22Rv1 (cell line): ENCODE results near the gene MTOR.

ENCODE experiments used
- H3K27ac ChIP-seq: fragments of 450-650 bp; 2 replicates; pipeline ENCODE4 v1.5.1; 2017
- ZFX ChIP-seq: fragments of 450-650 bp; IDR thresholded peaks from 2 replicates; pipeline ENCODE4 v1.6.1; 2017; ENCODE audit warnings: antibody characterized with exemption, borderline replicate concordance
- TF ChIP-seq, protein P1 (sequence below): fragments of 450-650 bp; IDR thresholded peaks from 2 replicates; pipeline ENCODE4 v1.5.1; 2017; ENCODE audit warnings: mild to moderate bottlenecking

MTOR gene

DNA sequence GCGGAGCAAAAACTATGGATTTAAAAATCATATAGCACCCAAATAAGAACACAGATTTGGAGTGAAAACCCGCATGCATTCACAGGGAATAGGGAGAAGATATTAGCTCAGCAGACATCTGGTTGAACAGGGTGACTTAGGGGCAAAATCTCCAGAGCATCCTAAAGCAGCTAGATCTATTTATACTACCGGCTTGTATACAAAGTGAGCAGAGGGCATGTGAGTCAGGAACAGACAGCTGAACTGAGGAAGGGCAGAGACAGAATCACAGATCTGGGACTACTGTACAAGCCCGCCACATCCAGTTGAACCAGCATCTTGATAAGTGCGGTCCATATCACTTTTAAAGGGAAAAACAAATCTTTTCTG lies 127.5 kb downstream of the MTOR start:
- TF ChIP-seq ZFX: no peak
- TF ChIP-seq, protein P1, sequence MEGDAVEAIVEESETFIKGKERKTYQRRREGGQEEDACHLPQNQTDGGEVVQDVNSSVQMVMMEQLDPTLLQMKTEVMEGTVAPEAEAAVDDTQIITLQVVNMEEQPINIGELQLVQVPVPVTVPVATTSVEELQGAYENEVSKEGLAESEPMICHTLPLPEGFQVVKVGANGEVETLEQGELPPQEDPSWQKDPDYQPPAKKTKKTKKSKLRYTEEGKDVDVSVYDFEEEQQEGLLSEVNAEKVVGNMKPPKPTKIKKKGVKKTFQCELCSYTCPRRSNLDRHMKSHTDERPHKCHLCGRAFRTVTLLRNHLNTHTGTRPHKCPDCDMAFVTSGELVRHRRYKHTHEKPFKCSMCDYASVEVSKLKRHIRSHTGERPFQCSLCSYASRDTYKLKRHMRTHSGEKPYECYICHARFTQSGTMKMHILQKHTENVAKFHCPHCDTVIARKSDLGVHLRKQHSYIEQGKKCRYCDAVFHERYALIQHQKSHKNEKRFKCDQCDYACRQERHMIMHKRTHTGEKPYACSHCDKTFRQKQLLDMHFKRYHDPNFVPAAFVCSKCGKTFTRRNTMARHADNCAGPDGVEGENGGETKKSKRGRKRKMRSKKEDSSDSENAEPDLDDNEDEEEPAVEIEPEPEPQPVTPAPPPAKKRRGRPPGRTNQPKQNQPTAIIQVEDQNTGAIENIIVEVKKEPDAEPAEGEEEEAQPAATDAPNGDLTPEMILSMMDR: no peak
- H3K27ac ChIP-seq: no peak overlapping the region

DNA sequence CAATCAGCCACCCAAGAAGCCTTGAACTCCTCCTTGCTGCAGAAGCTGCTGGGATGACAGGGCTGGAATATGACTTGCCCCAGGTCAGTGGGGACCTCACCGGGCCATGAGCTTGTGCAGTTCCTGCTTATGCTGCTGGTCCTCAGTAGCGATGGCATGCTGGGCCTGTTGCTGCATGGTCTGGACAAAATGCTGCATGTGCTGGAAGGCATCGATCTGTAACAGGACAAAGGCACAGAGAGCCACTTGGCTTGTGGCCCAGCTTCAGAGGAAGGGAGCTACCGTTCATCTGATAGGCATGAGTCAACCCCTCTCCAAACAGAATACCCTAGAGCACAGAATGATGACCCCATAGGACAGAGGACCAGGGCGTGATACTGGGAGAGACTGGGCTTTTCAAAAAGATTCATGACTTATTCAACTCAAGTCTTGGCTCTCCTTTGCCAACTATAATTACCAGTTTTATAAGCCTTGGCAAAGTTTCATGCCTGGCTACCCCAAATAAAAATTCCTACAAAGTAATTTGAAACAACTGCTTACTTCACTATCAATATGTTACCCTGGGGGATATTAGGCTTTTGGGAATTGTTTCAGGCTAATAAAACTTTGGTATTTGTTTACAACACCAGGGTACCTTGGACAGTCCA lies 128.0 kb downstream of the MTOR start:
- no peak overlapping the region for H3K27ac ChIP-seq
- no peak for TF ChIP-seq ZFX
- TF ChIP-seq, protein P1: no peak

DNA sequence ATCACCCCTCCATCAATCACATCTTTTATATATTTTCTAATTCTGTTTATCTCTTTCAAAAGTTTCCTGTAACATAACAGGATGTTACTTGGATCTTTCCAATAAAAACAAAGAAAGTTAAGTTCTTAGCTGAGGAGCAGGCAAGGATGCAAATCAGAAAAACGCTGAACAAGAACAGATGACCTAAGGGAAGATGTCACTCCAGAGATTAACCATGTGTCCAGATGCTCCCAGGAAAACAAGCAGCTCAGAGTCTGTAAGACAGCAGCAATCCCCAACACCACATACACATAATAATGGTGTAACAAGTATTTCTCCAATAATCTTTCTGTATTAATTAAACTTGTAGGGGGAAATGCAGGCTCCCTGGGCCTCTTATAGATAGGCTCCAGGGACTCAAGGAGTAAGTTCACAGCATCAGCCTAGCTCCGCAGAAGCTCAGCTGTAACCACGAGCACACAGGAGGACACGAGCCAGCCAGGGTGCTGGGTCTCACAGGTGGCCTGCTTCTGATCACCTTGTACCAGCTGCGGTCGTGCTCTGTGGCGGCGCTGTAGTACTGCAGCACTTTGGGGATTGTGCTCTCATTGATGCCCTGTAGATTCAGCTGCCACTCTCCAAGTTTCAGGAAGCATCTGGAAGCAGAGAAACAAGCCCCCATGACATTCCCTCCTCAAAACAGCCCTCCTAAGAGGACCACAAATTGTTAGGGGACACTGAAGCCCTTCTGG lies 129.6 kb downstream of the MTOR start:
- no peak overlapping the region for H3K27ac ChIP-seq

DNA sequence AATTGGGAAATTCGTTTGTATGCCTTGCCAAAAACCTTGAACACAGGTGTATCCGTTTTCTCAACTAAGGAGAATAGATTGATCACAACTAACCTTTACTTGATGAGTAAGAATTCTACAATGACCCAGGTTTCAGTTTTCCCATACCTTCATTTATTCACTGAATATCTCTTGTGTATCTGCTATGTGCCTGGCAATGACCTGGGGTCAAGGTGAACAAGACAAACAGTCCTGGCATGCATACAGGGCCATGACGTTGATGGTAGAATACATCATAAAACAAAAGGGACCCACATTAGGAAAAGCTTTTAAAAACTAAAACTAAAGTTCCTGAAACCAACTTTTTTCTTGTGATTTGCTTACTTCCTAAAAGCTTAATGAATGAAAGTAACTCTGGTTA lies 130.5 kb downstream of the MTOR start:
- TF ChIP-seq, protein P1: no peak
- no peak for TF ChIP-seq ZFX
- H3K27ac ChIP-seq: no peak overlapping the region

More for the DNA sequence above, 129.6 kb downstream of the MTOR start:
- TF ChIP-seq, protein P1: no peak
- TF ChIP-seq ZFX: no peak

DNA sequence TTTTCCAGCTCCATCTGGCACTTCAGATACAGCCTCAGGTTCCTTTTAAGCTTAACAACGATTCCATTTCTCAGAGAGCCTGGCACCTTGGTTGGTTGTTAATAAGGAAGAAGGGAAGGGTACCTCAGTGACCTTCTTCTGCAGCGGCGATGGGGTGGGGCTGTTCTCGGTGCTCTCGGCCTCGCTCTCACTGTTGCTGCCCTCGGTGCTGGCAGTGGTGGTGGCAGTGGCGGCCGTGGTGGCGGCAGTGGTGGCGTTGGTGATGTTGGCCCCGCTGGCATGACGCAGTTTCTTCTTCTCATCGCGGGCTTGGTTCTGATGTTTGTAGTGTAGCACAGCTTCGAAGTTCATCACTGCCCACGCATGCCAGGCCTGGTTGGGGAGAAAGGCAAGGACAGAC lies 131.9 kb downstream of the MTOR start:
- no peak overlapping the region for H3K27ac ChIP-seq
- TF ChIP-seq, protein P1: no peak
- TF ChIP-seq ZFX: no peak

DNA sequence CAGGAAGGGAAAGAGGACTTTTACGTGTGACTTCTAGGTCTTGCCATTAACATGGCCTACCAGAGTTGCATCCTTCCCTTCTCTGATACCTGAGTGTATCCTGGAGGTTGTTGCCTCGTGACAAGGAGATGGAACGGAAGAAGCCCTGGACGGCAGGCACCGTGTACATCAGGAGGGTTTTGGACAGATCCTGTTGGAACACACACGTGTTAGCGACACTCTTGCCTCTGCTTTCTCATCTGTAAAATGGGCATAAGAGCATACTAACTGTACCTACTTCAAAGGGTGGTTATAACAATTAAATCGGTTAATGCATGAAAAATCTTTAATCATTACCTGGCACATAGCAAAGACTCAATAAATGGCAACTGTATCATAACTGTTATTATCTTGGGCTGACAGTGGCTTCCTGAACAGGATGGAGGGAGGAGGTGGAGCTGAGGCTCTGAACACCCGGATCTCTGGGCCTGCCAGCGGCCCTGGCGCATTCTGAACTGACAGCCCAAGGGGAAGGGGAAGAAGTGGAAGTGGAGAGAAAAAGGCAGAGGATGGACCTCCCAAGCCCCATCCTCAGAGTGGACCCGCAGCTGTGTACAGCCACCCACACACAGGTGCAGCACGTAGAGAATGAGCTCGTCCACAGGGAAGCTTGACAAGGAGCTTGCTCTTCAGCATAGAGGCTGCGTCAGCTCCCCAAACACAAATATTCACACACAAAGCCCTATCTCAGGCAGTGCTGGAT lies 132.5 kb downstream of the MTOR start:
- TF ChIP-seq ZFX: no peak
- TF ChIP-seq, protein P1: no peak

DNA sequence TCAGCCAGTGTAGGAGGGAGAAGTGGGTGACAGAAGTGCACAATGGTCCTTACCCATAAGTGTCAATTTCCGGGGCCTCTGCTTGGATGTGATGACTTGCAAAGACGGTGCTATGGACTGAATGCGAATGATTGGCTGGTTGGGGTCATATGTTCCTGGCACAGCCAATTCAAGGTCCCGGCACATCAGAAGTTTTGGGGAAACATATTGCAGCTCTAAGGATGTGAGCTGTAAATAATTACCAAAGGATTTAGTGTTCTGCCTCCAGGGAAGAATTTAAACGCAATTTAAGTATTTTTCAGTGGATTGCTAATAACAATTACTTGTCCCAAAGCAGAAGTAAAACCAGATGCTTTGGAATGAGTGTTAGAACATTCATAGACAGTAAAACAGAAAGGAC lies 135.8 kb downstream of the MTOR start:
- H3K27ac ChIP-seq: no peak overlapping the region
- TF ChIP-seq, protein P1: no peak
- TF ChIP-seq ZFX: no peak

More for the DNA sequence above, 132.5 kb downstream of the MTOR start:
- H3K27ac ChIP-seq: no peak overlapping the region
